GM23248 (cell line): Measurements from ENCODE around the gene BPIFB6. TPM values are rescaled to one million over a fixed set of nuclear protein-coding genes. Genes with fewer than 3 reads are reported as not detected.

Experiments
- DNase-seq: peaks from one replicate; pipeline ENCODE4 v3.0.0-alpha.2; 2015
- H2AFZ ChIP-seq: fragments of 200-600 bp; sonication (generic); 2 replicates; pipeline ENCODE4 v1.6.1; 2016; ENCODE audit warnings: antibody characterized with exemption
- H3F3A ChIP-seq: fragments of 200-600 bp; sonication (generic); 2 replicates; pipeline ENCODE4 v1.6.1; 2016; ENCODE audit warnings: mild to moderate bottlenecking, antibody characterized with exemption, mixed run types; ENCODE audit not compliant: insufficient read depth
- H3K27ac ChIP-seq: fragments of 200-600 bp; sonication (generic); 2 replicates; pipeline ENCODE4 v1.5.1; 2016; ENCODE audit warnings: mild to moderate bottlenecking
- H3K27me3 ChIP-seq: fragments of 200-600 bp; sonication (generic); replicated peaks from 2 replicates; pipeline ENCODE4 v1.6.1; 2016; ENCODE audit warnings: mild to moderate bottlenecking; ENCODE audit not compliant: insufficient read depth
- H3K36me3 ChIP-seq: fragments of 200-600 bp; sonication (generic); 2 replicates; pipeline ENCODE4 v1.6.1; 2016; ENCODE audit warnings: low read depth, mild to moderate bottlenecking
- H3K4me1 ChIP-seq: fragments of 200-600 bp; sonication (generic); 2 replicates; pipeline ENCODE4 v1.6.1; 2016; ENCODE audit warnings: mild to moderate bottlenecking; ENCODE audit not compliant: insufficient read depth
- H3K4me2 ChIP-seq: fragments of 200-600 bp; sonication (generic); one replicate; pipeline ENCODE4 v1.6.1; 2016; ENCODE audit warnings: mild to moderate bottlenecking; ENCODE audit not compliant: unreplicated experiment
- H3K4me3 ChIP-seq: fragments of 200-600 bp; sonication (generic); 2 replicates; pipeline ENCODE4 v1.5.1; 2016; ENCODE audit warnings: mild to moderate bottlenecking
- H3K79me2 ChIP-seq: fragments of 200-600 bp; sonication (generic); 2 replicates; pipeline ENCODE4 v1.6.1; 2016; ENCODE audit warnings: mild to moderate bottlenecking; ENCODE audit not compliant: insufficient read depth
- H3K9ac ChIP-seq: fragments of 200-600 bp; sonication (generic); 2 replicates; pipeline ENCODE4 v1.6.1; 2016; ENCODE audit warnings: mild to moderate bottlenecking
- H3K9me2 ChIP-seq: fragments of 200-600 bp; sonication (generic); 2 replicates; pipeline ENCODE4 v1.6.1; 2016; ENCODE audit warnings: mixed run types, mild to moderate bottlenecking, moderate library complexity; ENCODE audit not compliant: insufficient read depth
- H3K9me3 ChIP-seq: fragments of 200-600 bp; sonication (generic); one replicate; pipeline ENCODE4 v1.6.1; 2017; ENCODE audit warnings: low read depth
- H4K20me1 ChIP-seq: fragments of 200-600 bp; sonication (generic); 2 replicates; pipeline ENCODE4 v1.6.0; 2016; ENCODE audit not compliant: insufficient read depth
- EZH2 ChIP-seq: fragments of 200-600 bp; sonication (generic); IDR thresholded peaks from 2 replicates; pipeline ENCODE4 v1.6.1; 2018; ENCODE audit warnings: antibody characterized with exemption, mild to moderate bottlenecking; ENCODE audit not compliant: insufficient read depth, poor library complexity, severe bottlenecking
- EZH2phosphoT487 ChIP-seq: fragments of 200-600 bp; sonication (generic); IDR thresholded peaks from 2 replicates; pipeline ENCODE4 v1.6.1; 2018; ENCODE audit warnings: antibody characterized with exemption, moderate library complexity, mild to moderate bottlenecking, low read depth; ENCODE audit not compliant: insufficient read depth
- WGBS, 2 experiments: methylation state at CpG; one replicate each; pipeline ENCODE4 v1.1.6; 2015 to 2017; ENCODE audit warnings: low lambda C conversion rate in 2 of 2, low coverage in 1 of 2; ENCODE audit errors: missing lambda C conversion rate in 2 of 2; 5-methylcytosine and 5-hydroxymethylcytosine counted together
- in situ Hi-C: fragments of 300-500 bp; cut with MboI; formaldehyde crosslinking; loops from 2 replicates; pipeline ENCODE4 v1.15.0; 2020
- polyA plus RNA-seq: library from polyadenylated mRNA; unstranded; fragments of >200 nt; fragmentation: Nextera tagmentation; extraction: Ambion mirVana; gene quantifications from 2 replicates; pipeline ENCODE4 v1.2.1, GENCODE V29; 2016
- total RNA-seq: library from RNA; depleted of rRNA; stranded (reverse); fragments of >200 nt; shearing (Covaris generic); gene quantifications from 2 replicates; pipeline ENCODE4 v1.2.3, GENCODE V29; 2014

The BPIFB6 gene
- total and polyA plus RNA-seq, 2 experiments from 2014 or later, result not detected

- 0 to 6% methylated on average over 1 of the region's 1 CpG for WGBS, 2 experiments
- in situ Hi-C loops, result no loop called here
These were observed 31.3 kb downstream of the BPIFB6 start for GRCh38 chr20:33062825-33063149.

GRCh38 chr20:33063271-33063670 is 31.8 kb downstream of the BPIFB6 start:
- in situ Hi-C loops, result no loop called here
- TF ChIP-seq EZH2 (no peak), EZH2phosphoT487 (no peak)
- no peak overlapping the region for H3K4me3 ChIP-seq
- DNase-seq, result no peak
- no peaks in the 10 kb centered on the region for H4K20me1 ChIP-seq
- no peak overlapping the region for H3K9ac ChIP-seq
- no peaks in the 10 kb centered on the region for H3K79me2 ChIP-seq
- WGBS, 2 experiments, result 65 to 72% methylated on average over 6 of the region's 6 CpGs
- H3K4me1 ChIP-seq, result no peaks in the 10 kb centered on the region
- no peak overlapping the region for H2AFZ ChIP-seq
- no peak overlapping the region for H3K4me2 ChIP-seq
- peaks cover 19% of the 10 kb centered on the region for H3K27me3 ChIP-seq
- no peaks in the 10 kb centered on the region for H3K9me2 ChIP-seq
- H3K27ac ChIP-seq, result no peak overlapping the region
- H3K36me3 ChIP-seq, result no peaks in the 10 kb centered on the region
- H3F3A ChIP-seq, result no peaks in the 10 kb centered on the region
- H3K9me3 ChIP-seq, result no peaks in the 10 kb centered on the region

More at GRCh38 chr20:33062825-33063149, 31.3 kb downstream of the BPIFB6 start:
- Histone ChIP-seq H3K36me3 (no peaks in the 10 kb centered on the region), H3K79me2 (no peaks in the 10 kb centered on the region), H3K9me2 (no peaks in the 10 kb centered on the region), H3K4me2 (no peak overlapping the region), H3F3A (no peaks in the 10 kb centered on the region), H3K4me1 (no peaks in the 10 kb centered on the region), H3K9me3 (no peaks in the 10 kb centered on the region), H3K9ac (no peak overlapping the region), H4K20me1 (no peaks in the 10 kb centered on the region), H3K27ac (no peak overlapping the region), H2AFZ (no peak overlapping the region), H3K27me3 (peaks cover 18% of the 10 kb centered on the region), H3K4me3 (no peak overlapping the region)
- TF ChIP-seq EZH2 (no peak), EZH2phosphoT487 (no peak)
- no peak for DNase-seq

- Histone ChIP-seq H3K9me3 (no peaks in the 10 kb centered on the region), H4K20me1 (no peaks in the 10 kb centered on the region), H3K4me2 (no peak overlapping the region), H3K4me3 (no peak overlapping the region), H3K9me2 (no peaks in the 10 kb centered on the region), H3K4me1 (no peaks in the 10 kb centered on the region), H3K27me3 (peaks cover 27% of the 10 kb centered on the region), H3K79me2 (no peaks in the 10 kb centered on the region), H3F3A (no peaks in the 10 kb centered on the region), H2AFZ (no peak overlapping the region), H3K36me3 (no peaks in the 10 kb centered on the region), H3K9ac (no peak overlapping the region), H3K27ac (no peak overlapping the region)
- in situ Hi-C loops, result no loop called here
- WGBS, 2 experiments, result 53 to 62% methylated on average over 11 of the region's 11 CpGs
- TF ChIP-seq EZH2phosphoT487, result no peak
- no peak for TF ChIP-seq EZH2
- no peak for DNase-seq
These were observed 33.3 kb downstream of the BPIFB6 start for GRCh38 chr20:33064572-33065287.

GRCh38 chr20:33065785-33066184 is 34.3 kb downstream of the BPIFB6 start:
- H3K9me3 ChIP-seq, result no peaks in the 10 kb centered on the region
- TF ChIP-seq EZH2phosphoT487 (no peak), EZH2 (no peak)
- no peak overlapping the region for H3K27ac ChIP-seq
- H3K4me2 ChIP-seq, result no peak overlapping the region
- peaks cover 37% of the 10 kb centered on the region for H3K27me3 ChIP-seq
- no peak overlapping the region for H2AFZ ChIP-seq
- no peaks in the 10 kb centered on the region for H3K9me2 ChIP-seq
- 24 to 29% methylated on average over 9 of the region's 9 CpGs for WGBS, 2 experiments
- no peaks in the 10 kb centered on the region for H3F3A ChIP-seq
- H3K36me3 ChIP-seq, result no peaks in the 10 kb centered on the region
- in situ Hi-C loops, result no loop called here
- H3K4me1 ChIP-seq, result no peaks in the 10 kb centered on the region
- H3K79me2 ChIP-seq, result no peaks in the 10 kb centered on the region
- no peak for DNase-seq
- no peak overlapping the region for H3K4me3 ChIP-seq
- H3K9ac ChIP-seq, result no peak overlapping the region
- no peaks in the 10 kb centered on the region for H4K20me1 ChIP-seq

- Histone ChIP-seq H4K20me1 (no peaks in the 10 kb centered on the region), H3K4me1 (no peaks in the 10 kb centered on the region), H3K79me2 (no peaks in the 10 kb centered on the region), H3K9me2 (no peaks in the 10 kb centered on the region), H3K4me2 (no peak overlapping the region), H3K27me3 (peaks cover 48% of the 10 kb centered on the region), H3K4me3 (no peak overlapping the region), H3K9ac (no peak overlapping the region), H3K27ac (no peak overlapping the region), H3K9me3 (no peaks in the 10 kb centered on the region), H2AFZ (no peak overlapping the region), H3F3A (no peaks in the 10 kb centered on the region), H3K36me3 (no peaks in the 10 kb centered on the region)
- in situ Hi-C loops, result no loop called here
- TF ChIP-seq EZH2, result no peak
- TF ChIP-seq EZH2phosphoT487, result no peak
- 28 to 41% methylated on average over 3 of the region's 3 CpGs for WGBS, 2 experiments
- DNase-seq, result no peak
These were observed 36.4 kb downstream of the BPIFB6 start for GRCh38 chr20:33067806-33068205.
